Renal pelvis (tissue), 4 donors: ENCODE measurements around the gene CTNNA2. TPM values are rescaled to one million over a fixed set of nuclear protein-coding genes. Genes with fewer than 3 reads are reported as not detected.
"Not testable (repeated sequence)": the region's sequence is repeated elsewhere in the genome, so short reads cannot be mapped to it uniquely, and the experiment has no call there.

ENCODE experiments used
- DNase-seq: peaks from one replicate; pipeline ENCODE4 v3.0.0-alpha.2; 2013
- polyA plus RNA-seq, 3 donors: library from polyadenylated mRNA; unstranded; fragments of 120-200 nt; gene quantifications; one replicate each; pipeline ENCODE4 v1.2.1, GENCODE V29; 2013; ENCODE audit not compliant: insufficient read length in 3 of 3

The CTNNA2 gene
- polyA plus RNA-seq, 3 donors: 4.0 to 5.2 (median 4.2) TPM

DNA sequence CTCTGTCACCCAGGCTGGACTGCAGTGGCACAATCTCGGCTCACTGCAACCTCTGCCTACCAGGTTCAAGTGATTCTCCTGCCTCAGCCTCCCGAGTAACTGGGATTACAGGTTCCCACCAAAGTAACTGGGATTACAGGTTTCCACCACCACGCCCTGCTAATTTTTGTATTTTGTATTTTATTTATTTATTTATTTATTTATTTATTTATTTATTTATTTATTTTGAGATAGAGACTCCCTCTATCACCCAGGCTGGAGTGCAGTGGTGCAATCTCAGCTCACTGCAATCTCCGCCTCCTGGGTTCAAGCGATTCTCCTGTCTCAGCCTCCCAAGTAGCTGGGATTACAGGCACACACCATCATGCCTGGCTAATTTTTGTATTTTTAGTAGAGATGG lies 633.9 kb downstream of the CTNNA2 start:
- DNase-seq: not testable (repeated sequence)

DNA sequence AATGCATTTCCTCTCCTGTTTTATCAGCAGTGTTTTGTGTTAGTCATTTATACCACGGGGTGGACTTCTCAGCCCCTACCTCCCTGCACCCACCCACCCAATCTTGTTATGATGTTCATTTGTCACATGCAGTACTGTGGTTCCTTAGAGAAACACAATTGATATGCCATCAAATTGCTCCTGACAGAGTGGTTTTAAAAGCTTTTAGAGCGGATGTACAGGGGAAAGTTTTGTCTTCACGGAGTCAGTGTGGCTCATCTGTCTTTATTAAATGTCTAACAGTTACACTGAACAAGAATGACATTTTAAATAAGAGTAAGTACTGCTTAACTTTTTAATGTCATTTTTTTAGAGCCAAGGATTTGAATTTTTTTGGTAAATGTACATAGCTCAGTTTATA lies 634.8 kb downstream of the CTNNA2 start:
- no peak for DNase-seq

DNA sequence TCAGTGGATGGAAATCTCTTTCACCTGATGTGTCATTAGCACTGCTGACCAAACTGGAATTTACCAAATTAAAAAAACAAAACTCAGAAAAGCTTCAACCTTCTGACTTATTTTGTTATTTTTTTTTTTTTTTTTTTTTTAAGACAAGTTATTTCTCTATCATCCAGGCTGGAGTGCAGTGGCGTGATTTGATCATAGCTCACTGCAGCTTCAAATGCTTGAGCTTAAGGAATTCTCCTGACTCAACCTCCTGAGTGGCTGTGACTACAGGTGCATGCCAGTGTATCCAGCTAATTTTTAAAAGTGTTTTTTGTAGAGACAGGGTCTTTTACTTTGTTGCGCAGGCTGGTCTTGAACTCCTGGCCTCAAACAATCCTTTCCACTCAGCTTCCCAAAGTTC lies 636.1 kb downstream of the CTNNA2 start:
- DNase-seq: no peak

DNA sequence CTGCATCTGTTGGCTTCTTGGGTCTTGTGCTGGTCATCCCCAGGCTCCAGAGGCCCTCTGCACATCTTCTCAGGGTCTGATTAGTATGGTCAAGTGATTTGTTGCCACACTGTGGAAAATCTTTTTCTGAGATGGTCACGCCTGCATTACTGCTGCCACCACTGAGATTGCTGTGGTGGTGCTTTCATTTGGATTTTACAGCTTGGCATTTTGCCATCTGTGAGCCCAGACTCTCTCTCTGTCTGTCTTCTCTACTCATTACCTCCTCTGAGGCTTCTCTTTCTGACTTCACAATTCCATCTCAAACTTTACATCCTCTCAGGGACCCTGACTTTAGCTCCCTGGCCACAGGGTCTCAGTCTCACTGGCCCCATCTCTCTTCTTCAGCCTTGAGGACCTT lies 637.1 kb downstream of the CTNNA2 start:
- no peak for DNase-seq

DNA sequence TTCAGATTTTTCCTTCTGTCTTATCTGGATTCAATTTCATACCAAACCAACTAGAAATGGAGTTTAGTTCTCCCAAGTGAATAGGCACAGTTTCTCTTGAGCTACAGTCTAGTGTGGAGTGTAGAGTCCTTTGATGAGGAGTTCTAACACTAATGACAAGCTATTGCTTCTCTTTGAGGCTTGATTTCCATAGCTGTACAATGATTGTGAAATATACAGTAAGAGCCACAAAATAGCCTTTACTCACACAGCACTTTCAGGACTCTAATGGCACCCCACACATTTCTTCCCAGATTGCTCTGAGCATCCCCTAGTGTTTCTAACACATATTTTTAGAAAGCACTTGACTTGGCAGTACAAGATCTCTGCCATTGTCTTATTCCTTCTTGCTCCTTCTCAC lies 638.4 kb downstream of the CTNNA2 start:
- DNase-seq: no peak

DNA sequence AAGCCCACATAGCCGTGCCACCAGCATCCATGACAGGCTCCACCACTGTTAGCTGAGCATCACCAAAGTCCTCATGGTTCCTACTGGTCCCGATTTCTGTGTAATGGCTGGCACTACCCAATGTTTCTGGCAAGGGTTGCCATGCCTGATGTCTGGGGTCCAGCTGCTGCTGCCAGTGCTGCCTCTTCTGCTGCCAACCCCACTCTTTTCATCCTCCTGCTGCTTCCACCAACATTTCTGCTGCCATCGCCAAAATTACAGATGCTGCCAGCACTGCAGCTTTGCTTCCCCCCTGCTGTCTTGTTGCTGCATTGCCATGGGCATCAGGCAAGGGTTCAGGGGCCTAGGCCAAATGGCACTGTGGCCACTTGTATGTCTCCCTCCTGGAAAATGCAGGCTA lies 638.8 kb downstream of the CTNNA2 start:
- no peak for DNase-seq

DNA sequence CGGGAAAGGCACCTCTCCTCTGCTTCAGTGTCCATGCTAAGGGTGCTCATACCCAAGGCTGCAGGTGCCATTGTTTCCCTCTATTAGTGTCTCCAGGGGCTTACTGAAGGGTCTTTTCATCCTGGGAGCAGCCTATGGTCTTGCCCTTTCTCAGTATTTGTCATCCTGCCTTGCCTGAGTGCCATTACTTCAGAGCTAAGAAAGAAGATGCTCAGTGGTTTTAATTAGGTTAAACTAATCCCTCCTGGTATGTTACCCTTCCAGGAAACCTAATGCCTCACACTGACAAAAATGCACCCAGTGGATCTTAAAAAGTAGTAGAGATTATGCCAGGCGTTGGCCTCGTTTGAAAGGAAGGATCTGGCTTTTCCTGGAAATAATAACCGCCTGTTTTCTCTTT lies 640.3 kb downstream of the CTNNA2 start:
- DNase-seq: no peak

DNA sequence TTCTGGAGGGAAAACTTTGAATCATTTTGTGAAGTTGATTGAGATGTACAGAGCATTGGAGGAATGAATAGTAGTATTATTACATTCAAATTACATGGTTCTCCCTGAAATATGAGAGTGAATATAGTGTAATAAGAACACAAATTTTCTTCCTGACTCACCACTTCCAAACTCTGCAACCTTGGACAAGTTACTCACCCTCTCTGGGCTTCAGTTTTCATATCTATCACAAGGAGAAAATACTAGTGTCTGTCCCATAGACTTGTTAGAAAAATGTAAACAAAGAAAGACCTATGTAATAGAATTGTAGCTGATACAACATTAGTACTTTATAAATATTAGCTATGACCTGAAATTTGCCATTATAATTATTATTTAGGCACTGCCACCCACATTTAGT lies 640.9 kb downstream of the CTNNA2 start:
- no peak for DNase-seq

DNA sequence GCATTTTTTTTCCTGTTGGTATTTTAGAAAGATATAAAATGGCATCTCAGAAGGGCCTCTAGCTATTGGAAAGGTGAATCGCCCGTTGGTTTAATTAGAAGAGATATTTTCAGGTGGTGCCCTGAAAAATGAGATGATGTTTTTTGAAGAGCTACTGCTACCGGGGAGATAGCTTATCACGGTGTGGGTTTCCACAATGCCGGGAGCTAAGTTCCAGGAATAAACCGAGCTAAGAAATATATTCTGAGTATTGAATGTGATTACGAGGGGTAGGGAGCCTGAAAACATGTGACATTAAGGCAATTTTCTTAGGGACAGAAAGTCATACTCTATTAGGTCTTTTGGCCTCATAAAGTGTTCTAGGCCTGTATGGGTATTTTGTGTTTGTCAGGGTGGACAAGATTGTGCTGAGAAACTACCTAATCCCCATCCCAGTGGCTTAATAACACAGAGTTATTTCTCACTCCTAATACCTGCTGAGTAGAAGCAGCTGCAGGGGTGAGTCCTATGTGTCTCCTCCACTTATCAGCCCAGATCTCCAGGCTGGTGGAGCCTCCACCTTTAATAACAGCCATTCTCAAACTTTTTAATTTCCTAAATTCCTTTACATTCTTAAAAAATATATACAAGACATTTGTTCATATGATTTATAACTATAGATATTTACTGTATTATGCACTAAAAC lies 641.5 kb downstream of the CTNNA2 start:
- no peak for DNase-seq

DNA sequence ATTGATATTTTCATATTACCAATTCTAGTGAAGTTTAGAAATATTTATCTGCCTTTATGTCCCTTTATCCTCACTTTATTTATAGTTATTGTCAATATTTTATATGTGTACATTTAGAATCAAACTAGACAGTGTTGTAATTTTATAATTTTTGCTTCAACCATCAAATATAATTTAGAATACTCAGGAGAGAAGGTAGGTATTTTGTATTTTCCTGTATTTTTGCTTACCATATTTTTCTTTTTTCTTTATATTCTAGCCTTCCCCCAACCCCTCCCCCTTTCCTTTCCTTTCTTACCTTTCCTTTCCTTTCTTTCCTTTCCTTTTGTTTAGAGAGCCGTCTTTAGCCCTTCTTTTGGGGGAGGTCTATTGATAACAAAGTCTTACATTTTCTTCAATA lies 651.5 kb downstream of the CTNNA2 start:
- no peak for DNase-seq

DNA sequence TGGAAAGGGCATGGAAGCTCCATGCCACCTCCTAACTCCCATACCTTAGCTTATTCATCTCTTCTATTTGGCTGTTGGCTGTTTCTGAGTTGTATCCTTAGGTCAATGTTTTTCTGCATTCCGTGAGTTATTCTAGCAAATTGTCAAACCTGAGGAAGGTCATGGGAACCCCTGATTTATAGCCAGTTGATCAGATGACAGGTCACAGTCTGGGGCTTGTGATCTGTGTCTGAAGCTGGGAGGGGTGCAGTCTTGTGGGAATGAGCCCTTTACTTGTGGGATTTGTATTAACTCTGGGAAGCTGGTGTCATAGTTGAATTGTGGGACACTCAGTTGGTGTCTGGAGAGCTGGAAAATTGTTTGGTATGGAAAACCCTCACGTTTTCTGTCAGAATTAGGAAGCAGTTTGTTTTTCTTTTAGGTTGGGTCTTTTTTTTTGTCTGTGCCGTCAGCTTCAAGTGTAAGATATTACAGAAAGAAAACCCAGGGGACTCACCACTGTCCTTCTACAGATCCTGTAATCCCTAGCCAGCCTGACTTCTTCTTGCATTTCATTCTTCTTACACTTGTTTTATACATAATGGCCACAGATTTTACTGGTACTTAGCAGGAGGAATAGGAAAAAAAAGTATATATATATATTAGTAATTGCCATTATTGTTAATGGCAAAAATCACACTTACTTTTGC lies 653.8 kb downstream of the CTNNA2 start:
- DNase-seq: no peak

DNA sequence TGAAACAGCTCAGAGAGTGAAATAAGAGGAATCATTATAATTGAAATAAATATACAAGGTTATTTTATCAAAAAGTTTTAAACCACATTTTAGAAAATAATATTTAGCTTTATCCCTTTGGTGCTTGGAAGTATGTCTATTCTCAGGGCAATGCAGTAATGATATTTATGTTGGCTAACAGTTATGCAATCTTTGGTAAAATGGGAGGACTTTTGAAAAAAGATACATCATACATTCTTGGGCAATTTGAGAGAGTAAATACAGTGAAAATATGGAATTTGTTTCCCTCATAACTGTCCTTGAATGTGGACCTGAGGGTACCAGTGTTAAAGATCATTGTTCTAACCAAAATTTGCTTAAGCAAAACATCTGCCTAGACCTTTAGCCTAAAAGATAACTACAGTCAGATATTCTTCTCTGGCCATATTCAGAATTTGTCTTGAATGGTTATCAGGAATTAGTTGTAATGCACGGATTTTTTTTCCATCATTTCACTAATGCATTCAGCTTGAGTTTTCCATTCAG lies 654.5 kb downstream of the CTNNA2 start:
- no peak for DNase-seq

DNA sequence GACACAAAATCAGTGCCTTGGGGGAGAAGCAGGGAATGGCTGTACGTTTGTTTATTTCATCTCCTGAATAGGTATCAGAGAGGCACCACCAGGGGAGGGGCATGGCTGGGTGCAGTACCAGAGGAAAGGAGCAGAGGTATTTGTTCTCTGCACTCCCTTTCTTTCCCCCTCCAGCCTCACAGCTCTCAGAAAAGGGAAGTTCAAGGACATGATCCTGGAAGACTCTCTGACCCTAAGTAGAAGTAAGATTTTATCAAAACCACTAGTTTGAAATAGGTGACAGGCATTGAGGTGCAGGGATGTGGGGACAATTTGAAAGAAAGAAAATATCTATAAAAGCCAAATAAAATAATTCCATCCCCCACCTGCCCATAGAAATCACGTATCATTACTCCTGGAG lies 655.2 kb downstream of the CTNNA2 start:
- no peak for DNase-seq

DNA sequence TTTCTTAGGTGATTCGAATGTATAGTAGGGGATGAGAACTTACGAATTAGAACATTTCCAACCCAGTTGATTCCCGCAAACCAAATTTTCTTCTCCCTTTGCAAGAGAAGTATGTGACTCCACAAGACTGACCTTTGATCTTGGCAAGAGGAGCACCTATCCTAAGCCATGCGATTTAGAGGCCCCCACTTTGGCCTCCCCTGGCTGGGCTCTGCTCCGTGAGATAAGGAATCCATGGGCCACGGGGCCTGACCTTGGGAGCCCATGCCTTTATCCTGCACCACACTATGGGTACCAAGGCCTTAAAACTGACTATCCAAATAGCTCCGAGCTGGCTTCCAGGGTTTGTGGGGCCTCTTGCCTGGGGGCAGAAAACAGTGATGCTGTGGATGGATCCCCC lies 656.0 kb downstream of the CTNNA2 start:
- no peak for DNase-seq

DNA sequence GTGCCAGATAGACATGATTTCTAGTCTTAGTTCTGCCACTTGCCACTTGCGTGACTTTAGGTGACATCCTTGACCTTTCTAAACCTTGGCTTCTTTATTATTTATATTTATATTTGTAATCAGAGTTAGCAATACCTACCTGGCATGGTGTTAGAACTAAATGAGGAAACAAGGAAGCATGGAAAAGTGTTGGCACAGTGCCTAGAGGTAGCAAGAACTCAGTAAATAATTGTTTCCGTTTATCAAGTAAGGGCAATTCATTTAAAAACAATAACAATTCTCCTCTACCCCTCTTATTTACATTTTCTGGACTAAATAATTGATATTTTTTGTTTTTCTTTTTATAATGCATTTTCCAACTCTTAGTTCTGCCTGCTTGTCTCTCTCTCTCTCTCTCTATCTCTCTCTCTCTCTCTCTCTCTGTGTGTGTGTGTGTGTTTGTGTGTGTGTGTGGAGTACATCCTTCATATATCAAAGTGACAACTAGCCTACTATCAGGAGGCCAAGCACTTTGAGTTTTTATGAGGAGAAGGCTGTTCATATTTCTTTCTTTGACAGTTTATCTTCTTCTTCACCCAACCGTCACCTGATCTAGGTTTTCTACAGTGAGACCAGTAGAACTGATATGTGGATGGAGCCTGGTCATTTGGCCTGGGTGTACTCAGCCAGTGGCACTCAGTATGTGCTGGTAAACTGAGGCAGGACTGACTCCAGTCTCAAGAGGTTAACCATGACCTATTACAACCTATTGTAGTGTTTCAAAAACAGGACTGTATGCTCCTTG lies 657.2 kb downstream of the CTNNA2 start:
- DNase-seq: no peak

DNA sequence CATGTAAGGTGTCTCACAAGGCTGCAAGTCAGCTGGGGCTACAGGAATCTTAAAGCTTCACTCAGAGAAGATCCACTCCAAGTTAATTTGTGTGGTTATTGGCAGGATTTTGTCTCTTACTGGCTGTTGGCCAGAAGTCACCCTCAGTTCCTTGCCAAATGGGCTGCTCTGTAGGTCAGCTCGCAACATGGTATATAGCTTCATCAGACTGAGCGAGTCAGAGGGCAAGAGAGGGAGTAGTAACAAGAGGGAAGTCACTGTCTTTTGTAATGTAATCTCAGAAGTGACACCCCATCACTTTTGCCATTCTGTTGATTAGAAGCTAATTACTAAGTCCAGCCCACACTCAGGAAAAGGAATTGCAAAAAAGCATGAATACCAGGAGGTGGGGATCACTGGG lies 672.2 kb downstream of the CTNNA2 start:
- no peak for DNase-seq

DNA sequence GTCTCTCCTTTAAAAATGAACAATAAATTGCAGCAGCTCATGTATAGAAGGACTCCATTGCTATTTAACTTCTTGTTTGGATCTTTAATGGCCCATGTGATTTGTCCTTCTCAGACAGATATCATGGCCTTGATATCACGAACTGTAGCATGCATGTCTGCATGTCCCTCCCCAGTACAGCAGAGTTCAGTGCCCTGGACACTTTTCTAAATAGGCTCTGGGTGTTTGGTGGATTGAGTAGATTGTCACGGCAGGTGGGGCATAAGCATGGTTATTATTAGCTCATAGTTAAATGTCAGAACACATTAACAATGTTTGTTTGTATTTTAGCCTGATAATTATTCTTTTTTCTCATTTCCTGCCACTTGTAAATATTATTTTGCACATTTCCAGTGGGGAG lies 673.4 kb downstream of the CTNNA2 start:
- DNase-seq: no peak

DNA sequence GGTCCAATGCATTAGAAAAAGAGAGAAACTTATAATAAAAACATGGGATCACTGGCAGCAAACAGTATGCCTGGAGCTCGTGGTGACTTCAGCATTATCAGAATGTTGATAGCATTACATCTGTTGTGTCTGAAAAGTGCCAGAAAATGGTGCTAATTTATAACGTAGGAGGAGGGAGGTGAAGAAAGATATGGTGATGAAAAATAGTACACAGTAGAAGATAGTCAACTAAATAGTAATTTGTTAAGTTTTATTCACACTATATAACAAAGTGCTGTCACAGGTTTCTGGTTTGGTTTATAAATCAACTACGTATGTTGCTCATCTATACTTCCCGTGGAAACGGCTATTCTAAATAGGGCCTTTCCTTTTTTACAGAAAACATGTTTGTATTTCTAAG lies 674.3 kb downstream of the CTNNA2 start:
- DNase-seq: no peak

DNA sequence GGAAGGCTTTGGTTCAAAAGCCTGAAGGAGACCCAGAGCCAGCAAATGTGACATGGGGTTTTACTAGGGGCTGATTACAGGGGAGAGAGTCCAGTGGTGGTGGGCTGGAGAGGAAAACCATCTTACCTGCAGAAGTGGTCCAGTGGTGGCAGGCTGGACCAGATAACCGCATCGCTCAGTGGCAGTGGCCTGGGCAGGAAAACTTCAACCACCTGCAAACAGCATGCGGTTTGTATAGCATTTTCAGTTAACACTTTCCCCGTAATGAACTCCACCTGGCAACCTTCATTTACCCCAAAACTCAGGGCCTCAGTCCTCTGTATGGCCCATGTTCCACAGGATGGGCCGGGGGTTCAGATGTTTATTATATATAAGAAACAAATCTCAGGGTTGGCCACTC lies 677.3 kb downstream of the CTNNA2 start:
- no peak for DNase-seq

DNA sequence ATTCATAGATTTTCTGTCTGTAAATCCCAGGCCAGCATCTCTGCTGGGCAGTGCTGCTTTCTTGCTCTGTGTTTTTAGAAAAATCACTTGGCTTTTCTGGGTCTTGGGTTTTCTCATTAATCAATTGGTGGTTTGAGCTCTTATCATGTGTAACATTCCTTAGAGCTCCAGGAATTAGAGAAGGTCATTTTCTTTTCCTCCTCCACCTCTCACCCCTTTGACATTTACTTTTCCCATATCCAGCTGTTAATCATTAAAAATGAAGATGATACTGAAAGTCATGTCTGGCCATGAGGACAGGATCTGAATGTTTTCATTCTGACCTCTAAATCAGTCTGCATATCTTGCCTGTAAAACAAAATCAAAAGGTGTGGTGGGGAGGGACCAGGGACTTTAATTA lies 680.7 kb downstream of the CTNNA2 start:
- DNase-seq: no peak

DNA sequence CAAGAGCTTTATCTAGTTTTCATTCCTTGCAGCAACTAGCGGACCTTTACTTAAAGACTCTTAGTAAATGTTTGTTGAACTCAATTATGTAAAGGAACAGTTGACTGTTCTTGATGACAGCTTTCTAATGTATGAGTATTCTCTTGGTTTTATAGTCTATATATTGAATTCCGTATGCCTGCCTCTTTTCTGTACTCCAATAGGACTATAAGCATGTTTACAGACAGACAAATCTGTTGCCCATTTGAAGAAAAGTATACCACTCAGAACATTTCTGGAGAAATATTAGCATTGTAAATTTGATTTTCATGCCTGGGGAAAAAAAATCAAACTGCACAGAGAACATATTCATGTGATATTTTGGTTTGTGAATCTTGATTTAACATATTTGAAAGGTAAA lies 682.2 kb downstream of the CTNNA2 start:
- no peak for DNase-seq

DNA sequence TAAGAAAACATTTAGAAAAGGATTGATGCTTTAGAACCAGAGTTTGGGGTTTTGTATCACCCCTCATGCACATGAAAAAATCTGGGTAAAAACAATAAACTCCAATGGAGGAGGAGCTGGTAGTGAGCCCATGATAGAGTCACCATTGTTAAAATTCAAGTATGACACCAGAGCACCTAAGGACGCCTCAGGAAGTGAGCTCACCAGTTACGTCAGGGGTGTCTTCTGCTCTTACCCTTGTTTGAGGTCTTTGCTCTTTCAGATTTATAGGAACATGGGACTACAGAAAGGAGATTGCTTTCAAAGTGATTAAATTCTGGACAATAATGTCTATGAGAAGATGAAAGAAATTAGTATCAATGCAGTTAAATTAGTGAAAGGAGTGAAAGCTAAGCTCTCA lies 685.2 kb downstream of the CTNNA2 start:
- DNase-seq: no peak

DNA sequence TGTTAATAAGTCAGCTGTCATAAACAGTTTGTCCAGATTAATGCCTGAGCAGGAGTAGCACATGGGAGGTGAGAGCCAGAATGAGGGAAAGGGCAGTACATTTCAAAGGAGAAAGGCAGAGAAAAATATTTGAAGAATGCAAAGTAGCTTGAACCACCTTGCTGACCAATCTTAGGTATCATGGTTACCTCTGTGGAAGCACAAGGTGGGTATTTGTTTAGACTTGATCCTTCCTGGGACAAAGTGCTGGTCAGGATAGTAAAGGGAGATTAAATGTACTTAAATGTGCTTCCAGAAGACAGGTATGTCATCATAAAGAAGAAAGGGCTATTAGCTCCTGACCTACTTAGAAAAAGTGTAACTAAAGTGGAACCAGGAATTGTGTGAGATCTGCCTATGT lies 686.7 kb downstream of the CTNNA2 start:
- no peak for DNase-seq
